ENCODE results near the gene CAMKMT.

DNA sequence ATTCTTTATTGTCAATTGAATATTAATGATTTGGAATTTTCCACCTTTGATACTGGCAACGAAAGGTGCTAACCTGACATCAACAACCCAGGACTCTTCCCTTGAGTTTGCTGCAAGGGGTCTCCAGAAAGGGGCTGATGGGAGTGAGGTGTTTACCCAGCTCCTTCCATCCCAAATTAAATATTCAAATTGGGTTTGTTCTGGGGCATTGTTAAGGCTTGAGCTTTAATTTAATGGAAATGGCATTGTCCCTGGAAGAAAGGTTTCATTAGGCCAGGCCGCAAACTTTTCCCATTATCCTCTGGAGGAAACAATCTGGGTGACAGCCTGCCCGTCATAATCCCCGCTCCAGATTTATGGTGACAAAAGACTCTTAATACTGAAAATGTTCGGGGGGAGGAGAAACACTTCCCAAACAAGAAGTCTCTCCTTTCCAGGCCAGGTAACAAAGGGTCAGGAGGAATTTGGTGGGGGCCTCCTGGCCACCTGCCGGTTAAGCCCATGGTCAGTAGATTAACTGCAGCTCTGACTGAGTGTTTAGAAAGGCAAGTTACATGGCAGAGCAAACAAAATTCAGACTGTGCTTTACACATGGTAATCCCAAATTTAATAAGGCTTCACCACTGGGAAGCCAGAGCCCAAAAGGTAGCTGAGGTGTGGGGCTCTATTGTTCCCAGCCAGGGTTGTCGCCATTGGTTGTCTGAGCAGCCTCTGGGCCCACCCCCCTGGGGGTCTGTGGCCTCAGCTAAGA, 428.4 kb downstream of the CAMKMT start:
- TF ChIP-seq, protein P1, sequence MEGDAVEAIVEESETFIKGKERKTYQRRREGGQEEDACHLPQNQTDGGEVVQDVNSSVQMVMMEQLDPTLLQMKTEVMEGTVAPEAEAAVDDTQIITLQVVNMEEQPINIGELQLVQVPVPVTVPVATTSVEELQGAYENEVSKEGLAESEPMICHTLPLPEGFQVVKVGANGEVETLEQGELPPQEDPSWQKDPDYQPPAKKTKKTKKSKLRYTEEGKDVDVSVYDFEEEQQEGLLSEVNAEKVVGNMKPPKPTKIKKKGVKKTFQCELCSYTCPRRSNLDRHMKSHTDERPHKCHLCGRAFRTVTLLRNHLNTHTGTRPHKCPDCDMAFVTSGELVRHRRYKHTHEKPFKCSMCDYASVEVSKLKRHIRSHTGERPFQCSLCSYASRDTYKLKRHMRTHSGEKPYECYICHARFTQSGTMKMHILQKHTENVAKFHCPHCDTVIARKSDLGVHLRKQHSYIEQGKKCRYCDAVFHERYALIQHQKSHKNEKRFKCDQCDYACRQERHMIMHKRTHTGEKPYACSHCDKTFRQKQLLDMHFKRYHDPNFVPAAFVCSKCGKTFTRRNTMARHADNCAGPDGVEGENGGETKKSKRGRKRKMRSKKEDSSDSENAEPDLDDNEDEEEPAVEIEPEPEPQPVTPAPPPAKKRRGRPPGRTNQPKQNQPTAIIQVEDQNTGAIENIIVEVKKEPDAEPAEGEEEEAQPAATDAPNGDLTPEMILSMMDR (IDR thresholded peaks at IDR 0.05): no peak
- no peak for TF ChIP-seq POLR2A (IDR thresholded peaks at IDR 0.05)

All from Peyer's patch (tissue), 4 donors.